ENCODE measurements around the gene ARMC9.

Gene ARMC9

GRCh38 chr2:231305221-231305620, 106.8 kb downstream of the ARMC9 start:
- DNase-seq (ENCODE audit: low read depth) = no peak
- no peak for TF ChIP-seq CTCF (conservative IDR thresholded peaks at IDR 0.05; ENCODE audit: control insufficient read depth, insufficient read depth, low read depth, low read length)
- no peak overlapping the region for H3K4me3 ChIP-seq (ENCODE audit: control insufficient read depth, low read depth, low read length)

DNA sequence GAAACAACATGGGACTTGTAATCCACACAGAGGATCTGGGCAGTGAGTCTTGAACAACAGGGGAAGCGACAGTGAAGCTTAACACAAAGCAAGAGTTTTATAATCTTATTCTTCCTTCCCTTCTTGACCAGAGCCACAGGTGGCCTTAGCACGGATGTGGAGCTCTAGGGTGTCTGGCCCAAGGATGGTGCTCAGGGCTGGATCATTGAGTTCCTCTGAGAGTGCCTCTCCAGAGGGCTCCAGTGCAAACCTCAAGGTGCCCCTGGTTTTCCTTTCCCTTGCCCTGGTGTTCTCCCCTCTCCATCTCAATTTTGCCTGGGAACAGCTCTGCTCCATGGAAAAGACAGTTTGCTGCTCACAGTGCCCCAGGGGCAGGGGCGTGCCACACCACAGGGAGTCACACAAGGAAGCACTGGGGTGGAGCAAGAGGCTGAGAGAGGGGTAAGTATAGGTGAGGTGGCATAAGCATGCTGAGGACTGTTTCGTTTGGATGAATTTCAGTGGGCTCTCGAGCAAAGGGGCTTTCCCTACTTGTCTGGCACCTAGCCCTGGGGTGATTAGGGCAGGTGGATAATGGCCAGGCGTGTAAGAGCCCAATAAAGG, 108.5 kb downstream of the ARMC9 start:
- no peak overlapping the region for H3K4me3 ChIP-seq (ENCODE audit: control insufficient read depth, low read depth, low read length)
- DNase-seq (ENCODE audit: low read depth) = no peak
- no peak for TF ChIP-seq CTCF (conservative IDR thresholded peaks at IDR 0.05; ENCODE audit: control insufficient read depth, insufficient read depth, low read depth, low read length)

GRCh38 chr2:231308219-231308618, 109.8 kb downstream of the ARMC9 start:
- no peak for TF ChIP-seq CTCF (conservative IDR thresholded peaks at IDR 0.05; ENCODE audit: control insufficient read depth, insufficient read depth, low read depth, low read length)
- no peak overlapping the region for H3K4me3 ChIP-seq (ENCODE audit: control insufficient read depth, low read depth, low read length)
- no peak for DNase-seq (ENCODE audit: low read depth)

GRCh38 chr2:231308631-231309428, 110.4 kb downstream of the ARMC9 start:
- no peak overlapping the region for H3K4me3 ChIP-seq (ENCODE audit: control insufficient read depth, low read depth, low read length)
- peak; percentile 40 for DNase-seq (ENCODE audit: low read depth)
- no peak for TF ChIP-seq CTCF (conservative IDR thresholded peaks at IDR 0.05; ENCODE audit: control insufficient read depth, insufficient read depth, low read depth, low read length)

GRCh38 chr2:231312066-231312465, 113.6 kb downstream of the ARMC9 start:
- no peak overlapping the region for H3K4me3 ChIP-seq (ENCODE audit: control insufficient read depth, low read depth, low read length)
- DNase-seq (ENCODE audit: low read depth) = no peak
- TF ChIP-seq CTCF (conservative IDR thresholded peaks at IDR 0.05; ENCODE audit: control insufficient read depth, insufficient read depth, low read depth, low read length) = no peak

DNA sequence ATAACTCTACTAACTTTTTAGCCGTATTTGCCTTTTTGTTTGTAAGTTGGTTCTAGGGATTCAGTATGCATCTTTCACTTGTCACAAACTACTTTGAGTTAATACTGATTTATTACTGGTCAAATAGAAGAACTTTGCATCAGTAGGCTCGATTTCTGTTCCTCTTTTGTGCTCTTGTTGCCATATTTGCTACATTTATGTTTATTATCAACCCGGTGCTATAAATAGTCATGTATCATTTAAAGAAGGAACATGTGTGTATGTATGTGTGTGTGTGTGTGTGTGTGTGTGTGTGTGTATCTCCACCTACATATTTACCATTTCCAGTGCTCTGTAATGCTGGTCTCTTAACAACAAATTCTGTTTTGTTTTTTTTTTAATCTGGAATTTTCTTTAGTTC, 117.5 kb downstream of the ARMC9 start:
- H3K4me3 ChIP-seq (ENCODE audit: control insufficient read depth, low read depth, low read length) = no peak overlapping the region
- TF ChIP-seq CTCF (conservative IDR thresholded peaks at IDR 0.05; ENCODE audit: control insufficient read depth, insufficient read depth, low read depth, low read length) = no peak
- no peak for DNase-seq (ENCODE audit: low read depth)
